GM23248 (cell line): ENCODE measurements around the gene CCDC85C. TPM values are rescaled to one million over a fixed set of nuclear protein-coding genes. Genes with fewer than 3 reads are reported as not detected.
A peak's percentile ranks its signal among the peaks of the same experiment; 100 is the strongest.

Source experiments
- DNase-seq: peaks from one replicate; pipeline ENCODE4 v3.0.0-alpha.2; 2015
- H2AFZ ChIP-seq: fragments of 200-600 bp; sonication (generic); 2 replicates; pipeline ENCODE4 v1.6.1; 2016; ENCODE audit warnings: antibody characterized with exemption
- H3F3A ChIP-seq: fragments of 200-600 bp; sonication (generic); 2 replicates; pipeline ENCODE4 v1.6.1; 2016; ENCODE audit warnings: mild to moderate bottlenecking, antibody characterized with exemption, mixed run types; ENCODE audit not compliant: insufficient read depth
- H3K27ac ChIP-seq: fragments of 200-600 bp; sonication (generic); 2 replicates; pipeline ENCODE4 v1.5.1; 2016; ENCODE audit warnings: mild to moderate bottlenecking
- H3K27me3 ChIP-seq: fragments of 200-600 bp; sonication (generic); replicated peaks from 2 replicates; pipeline ENCODE4 v1.6.1; 2016; ENCODE audit warnings: mild to moderate bottlenecking; ENCODE audit not compliant: insufficient read depth
- H3K36me3 ChIP-seq: fragments of 200-600 bp; sonication (generic); 2 replicates; pipeline ENCODE4 v1.6.1; 2016; ENCODE audit warnings: low read depth, mild to moderate bottlenecking
- H3K4me1 ChIP-seq: fragments of 200-600 bp; sonication (generic); 2 replicates; pipeline ENCODE4 v1.6.1; 2016; ENCODE audit warnings: mild to moderate bottlenecking; ENCODE audit not compliant: insufficient read depth
- H3K4me2 ChIP-seq: fragments of 200-600 bp; sonication (generic); one replicate; pipeline ENCODE4 v1.6.1; 2016; ENCODE audit warnings: mild to moderate bottlenecking; ENCODE audit not compliant: unreplicated experiment
- H3K4me3 ChIP-seq: fragments of 200-600 bp; sonication (generic); 2 replicates; pipeline ENCODE4 v1.5.1; 2016; ENCODE audit warnings: mild to moderate bottlenecking
- H3K79me2 ChIP-seq: fragments of 200-600 bp; sonication (generic); 2 replicates; pipeline ENCODE4 v1.6.1; 2016; ENCODE audit warnings: mild to moderate bottlenecking; ENCODE audit not compliant: insufficient read depth
- H3K9ac ChIP-seq: fragments of 200-600 bp; sonication (generic); 2 replicates; pipeline ENCODE4 v1.6.1; 2016; ENCODE audit warnings: mild to moderate bottlenecking
- H3K9me2 ChIP-seq: fragments of 200-600 bp; sonication (generic); 2 replicates; pipeline ENCODE4 v1.6.1; 2016; ENCODE audit warnings: mixed run types, mild to moderate bottlenecking, moderate library complexity; ENCODE audit not compliant: insufficient read depth
- H3K9me3 ChIP-seq: fragments of 200-600 bp; sonication (generic); one replicate; pipeline ENCODE4 v1.6.1; 2017; ENCODE audit warnings: low read depth
- H4K20me1 ChIP-seq: fragments of 200-600 bp; sonication (generic); 2 replicates; pipeline ENCODE4 v1.6.0; 2016; ENCODE audit not compliant: insufficient read depth
- EZH2 ChIP-seq: fragments of 200-600 bp; sonication (generic); IDR thresholded peaks from 2 replicates; pipeline ENCODE4 v1.6.1; 2018; ENCODE audit warnings: antibody characterized with exemption, mild to moderate bottlenecking; ENCODE audit not compliant: insufficient read depth, poor library complexity, severe bottlenecking
- EZH2phosphoT487 ChIP-seq: fragments of 200-600 bp; sonication (generic); IDR thresholded peaks from 2 replicates; pipeline ENCODE4 v1.6.1; 2018; ENCODE audit warnings: antibody characterized with exemption, moderate library complexity, mild to moderate bottlenecking, low read depth; ENCODE audit not compliant: insufficient read depth
- WGBS, 2 experiments: methylation state at CpG; one replicate each; pipeline ENCODE4 v1.1.6; 2015 to 2017; ENCODE audit warnings: low lambda C conversion rate in 2 of 2, low coverage in 1 of 2; ENCODE audit errors: missing lambda C conversion rate in 2 of 2; 5-methylcytosine and 5-hydroxymethylcytosine counted together
- in situ Hi-C: fragments of 300-500 bp; cut with MboI; formaldehyde crosslinking; loops from 2 replicates; pipeline ENCODE4 v1.15.0; 2020
- polyA plus RNA-seq: library from polyadenylated mRNA; unstranded; fragments of >200 nt; fragmentation: Nextera tagmentation; extraction: Ambion mirVana; gene quantifications from 2 replicates; pipeline ENCODE4 v1.2.1, GENCODE V29; 2016
- total RNA-seq: library from RNA; depleted of rRNA; stranded (reverse); fragments of >200 nt; shearing (Covaris generic); gene quantifications from 2 replicates; pipeline ENCODE4 v1.2.3, GENCODE V29; 2014

The CCDC85C gene
- total and polyA plus RNA-seq, 2 experiments from 2014 or later: 0.68 to 11.0 TPM

GRCh38 chr14:99531251-99532096 is 72.5 kb downstream of the CCDC85C start:
- Histone ChIP-seq H3K4me1 (peaks cover 14% of the 10 kb centered on the region), H3K4me3 (no peak overlapping the region)
- no peak for TF ChIP-seq EZH2phosphoT487
- no peak for TF ChIP-seq EZH2

GRCh38 chr14:99530407-99531155 is 73.4 kb downstream of the CCDC85C start:
- 78 to 81% methylated on average over 18 to 19 of the region's 19 CpGs for WGBS, 2 experiments
- no peaks in the 10 kb centered on the region for H3K9me2 ChIP-seq
- no peaks in the 10 kb centered on the region for H3K9me3 ChIP-seq
- H3K79me2 ChIP-seq: no peaks in the 10 kb centered on the region
- H4K20me1 ChIP-seq: no peaks in the 10 kb centered on the region
- no peaks in the 10 kb centered on the region for H3K27me3 ChIP-seq
- H3K4me3 ChIP-seq: no peak overlapping the region
- TF ChIP-seq EZH2 (no peak), EZH2phosphoT487 (no peak)
- H3F3A ChIP-seq: no peaks in the 10 kb centered on the region
- H3K4me2 ChIP-seq: peak overlapping the region; percentile 57
- H3K27ac ChIP-seq: peak overlapping the region; percentile 42
- in situ Hi-C loops: no loop called here
- peaks cover 14% of the 10 kb centered on the region for H3K4me1 ChIP-seq
- H3K36me3 ChIP-seq: no peaks in the 10 kb centered on the region
- H2AFZ ChIP-seq: peak overlapping the region; percentile 19; the same call in 1 of the 2 replicates
- no peak for DNase-seq
- peak overlapping the region; percentile 42; the same call in 1 of the 2 replicates for H3K9ac ChIP-seq

More at GRCh38 chr14:99531251-99532096, 72.5 kb downstream of the CCDC85C start:
- Histone ChIP-seq H3K9me3 (no peaks in the 10 kb centered on the region), H3K79me2 (no peaks in the 10 kb centered on the region; the same call in 1 of the 2 replicates), H4K20me1 (no peaks in the 10 kb centered on the region), H3K27me3 (no peaks in the 10 kb centered on the region), H3K9ac (peak overlapping the region; percentile 42), H3K36me3 (no peaks in the 10 kb centered on the region), H3K27ac (peak overlapping the region; percentile 42), H3K4me2 (peak overlapping the region; percentile 57), H3K9me2 (no peaks in the 10 kb centered on the region), H3F3A (no peaks in the 10 kb centered on the region), H2AFZ (peak overlapping the region; percentile 19; the same call in 1 of the 2 replicates)
- in situ Hi-C loops: no loop called here
- peak; percentile 71 for DNase-seq
- 22 to 25% methylated on average over 11 to 14 of the region's 14 CpGs for WGBS, 2 experiments

GRCh38 chr14:99529899-99530298 is 74.1 kb downstream of the CCDC85C start:
- H2AFZ ChIP-seq: no peak overlapping the region
- no peaks in the 10 kb centered on the region for H3K27me3 ChIP-seq
- no peak overlapping the region for H3K27ac ChIP-seq
- WGBS, 2 experiments: 74 to 84% methylated on average over 4 of the region's 4 CpGs
- H3K4me2 ChIP-seq: no peak overlapping the region
- no peaks in the 10 kb centered on the region for H3K9me3 ChIP-seq
- H3F3A ChIP-seq: no peaks in the 10 kb centered on the region
- H3K9ac ChIP-seq: no peak overlapping the region
- no peak overlapping the region for H3K4me3 ChIP-seq
- H3K36me3 ChIP-seq: no peaks in the 10 kb centered on the region
- no peaks in the 10 kb centered on the region for H3K9me2 ChIP-seq
- H4K20me1 ChIP-seq: no peaks in the 10 kb centered on the region
- TF ChIP-seq EZH2: no peak
- TF ChIP-seq EZH2phosphoT487: no peak
- H3K4me1 ChIP-seq: peaks cover 14% of the 10 kb centered on the region
- no peaks in the 10 kb centered on the region for H3K79me2 ChIP-seq
- in situ Hi-C loops: loop anchor here (10.0 kb wide), 1 partner anchor 365 kb away; no protein-coding TSS in a partner anchor
- DNase-seq: peak; percentile 28

- H3K4me2 ChIP-seq: no peak overlapping the region
- no peaks in the 10 kb centered on the region for H3K27me3 ChIP-seq
- in situ Hi-C loops: loop anchor here (10.0 kb wide), 1 partner anchor 367 kb away; no protein-coding TSS in a partner anchor
- peak; percentile 29 for DNase-seq
- 58 to 63% methylated on average over 19 of the region's 19 CpGs for WGBS, 2 experiments
- TF ChIP-seq EZH2phosphoT487: no peak
- no peak for TF ChIP-seq EZH2
- no peaks in the 10 kb centered on the region for H3K9me3 ChIP-seq
- no peaks in the 10 kb centered on the region for H3K36me3 ChIP-seq
- no peak overlapping the region for H3K27ac ChIP-seq
- no peak overlapping the region for H2AFZ ChIP-seq
- H4K20me1 ChIP-seq: no peaks in the 10 kb centered on the region
- H3K9ac ChIP-seq: no peak overlapping the region
- H3K79me2 ChIP-seq: no peaks in the 10 kb centered on the region
- H3K4me3 ChIP-seq: no peak overlapping the region
- peaks cover 26% of the 10 kb centered on the region for H3K4me1 ChIP-seq
- H3F3A ChIP-seq: no peaks in the 10 kb centered on the region
- no peaks in the 10 kb centered on the region for H3K9me2 ChIP-seq
Measured at GRCh38 chr14:99527427-99528076, 76.5 kb downstream of the CCDC85C start.
